GM06990 (cell line): ENCODE data around the gene IL36A.
A peak's percentile ranks its signal among the peaks of the same experiment; 100 is the strongest.

Experiments used
- DNase-seq: peaks from one replicate; pipeline ENCODE4 v3.0.0-alpha.2; 2011; ENCODE audit not compliant: insufficient read length; ENCODE audit errors: extremely low read depth
- H3K27me3 ChIP-seq: replicated peaks from 2 replicates; pipeline ENCODE4 v1.6.0; 2011; ENCODE audit warnings: low read length; ENCODE audit not compliant: control insufficient read depth, insufficient read depth
- H3K36me3 ChIP-seq: 2 replicates; pipeline ENCODE4 v1.5.1; 2011; ENCODE audit warnings: low read length; ENCODE audit not compliant: control insufficient read depth, insufficient read depth
- H3K4me3 ChIP-seq: replicated peaks from 2 replicates; pipeline ENCODE4 v1.5.1; 2011; ENCODE audit warnings: low read depth, mild to moderate bottlenecking, control low read depth, low read length
- CTCF ChIP-seq: IDR thresholded peaks from 2 replicates; pipeline ENCODE4 v1.5.1; 2011; ENCODE audit warnings: low read length, control low read depth, mild to moderate bottlenecking, inconsistent platforms; ENCODE audit not compliant: insufficient read depth, poor library complexity, severe bottlenecking

The IL36A gene

GRCh38 chr2:113005030-113005509 is at the start of gene IL36A:
IL36A (plus strand) TSS chr2:113005459; CDS start chr2:113005872, 413 bp downstream.
- H3K4me3 ChIP-seq = no peak within 1 kb of the TSS
- no peak for DNase-seq
- H3K36me3 ChIP-seq = no peaks in the 10 kb centered on the region
- no peaks in the 10 kb centered on the region for H3K27me3 ChIP-seq
- no peak for TF ChIP-seq CTCF

GRCh38 chr2:112957511-112957910 is 47.7 kb upstream of the IL36A start:
- H3K4me3 ChIP-seq = no peak overlapping the region
- no peak for DNase-seq
- no peaks in the 10 kb centered on the region for H3K36me3 ChIP-seq
- no peak for TF ChIP-seq CTCF
- H3K27me3 ChIP-seq = no peaks in the 10 kb centered on the region; the same call in 1 of the 2 replicates

GRCh38 chr2:112958428-112959108 is 46.7 kb upstream of the IL36A start:
- no peak for DNase-seq
- Histone ChIP-seq H3K36me3 (no peaks in the 10 kb centered on the region), H3K4me3 (no peak overlapping the region), H3K27me3 (no peaks in the 10 kb centered on the region; the same call in 1 of the 2 replicates)
- peak; percentile 86 for TF ChIP-seq CTCF

GRCh38 chr2:112959109-112959812 is 46.0 kb upstream of the IL36A start:
- Histone ChIP-seq H3K27me3 (no peaks in the 10 kb centered on the region; the same call in 1 of the 2 replicates), H3K36me3 (no peaks in the 10 kb centered on the region), H3K4me3 (no peak overlapping the region)
- no peak for TF ChIP-seq CTCF
- DNase-seq = no peak

GRCh38 chr2:112960230-112960825 is 44.9 kb upstream of the IL36A start:
- TF ChIP-seq CTCF = no peak
- Histone ChIP-seq H3K4me3 (no peak overlapping the region), H3K36me3 (no peaks in the 10 kb centered on the region), H3K27me3 (no peaks in the 10 kb centered on the region)
- no peak for DNase-seq
